Measurements from ENCODE around the gene TASL. TPM values are rescaled to one million over a fixed set of nuclear protein-coding genes. Genes with fewer than 3 reads are reported as not detected.

TASL gene
- total RNA-seq, 1 experiment from 2014 or later = not detected

- DNase-seq = no peak
- Histone ChIP-seq H2BK5ac (ENCODE audit: insufficient read length, low read length) (no peak overlapping the region), H4K91ac (ENCODE audit: insufficient read length, low read depth, low read length) (no peak overlapping the region), H3K4me2 (ENCODE audit: insufficient read depth, insufficient read length, low read length) (no peak overlapping the region), H3K18ac (ENCODE audit: insufficient read length, low read depth, low read length) (no peak overlapping the region), H3K79me2 (ENCODE audit: insufficient read depth, low read length) (0 out of 2 replicates have a peak, but pooled peaks cover 2% of the 10 kb centered on the region), H2BK120ac (ENCODE audit: low read depth, low read length, poor library complexity, severe bottlenecking) (no peak overlapping the region), H2BK15ac (ENCODE audit: low read depth, low read length) (no peak overlapping the region), H4K20me1 (ENCODE audit: control insufficient read depth, insufficient read depth, insufficient read length) (no peaks in the 10 kb centered on the region), H3K23ac (ENCODE audit: insufficient read length, low read depth, low read length) (no peak overlapping the region), H3K27me3 (ENCODE audit: insufficient read depth, low read length) (no peaks in the 10 kb centered on the region), H2AK5ac (ENCODE audit: insufficient read length, low read length) (no peak overlapping the region), H3K79me1 (ENCODE audit: insufficient read depth, low read depth, low read length, poor library complexity, severe bottlenecking) (no peaks in the 10 kb centered on the region), H4K5ac (ENCODE audit: insufficient read length, low read depth, low read length) (no peak overlapping the region), H4K8ac (replicated peaks; ENCODE audit: insufficient read length, low read depth, low read length) (no peak overlapping the region), H2BK12ac (ENCODE audit: insufficient read length, low read depth, low read length) (no peak overlapping the region), H2BK20ac (ENCODE audit: low read depth, low read length, poor library complexity, severe bottlenecking) (no peak overlapping the region), H3K4me1 (ENCODE audit: insufficient read depth, low read length) (no peaks in the 10 kb centered on the region), H3K9ac (ENCODE audit: extremely low read depth, insufficient read length, low read length) (no peak overlapping the region), H3K14ac (ENCODE audit: insufficient read depth, low read length) (no peak overlapping the region), H3K9me3 (ENCODE audit: control insufficient read depth, low read depth, low read length) (no peaks in the 10 kb centered on the region), H3K27ac (ENCODE audit: insufficient read length, low read depth, low read length) (no peak overlapping the region), H3K23me2 (ENCODE audit: insufficient read length, low read depth, low read length, poor library complexity, severe bottlenecking) (no peaks in the 10 kb centered on the region), H3K4ac (ENCODE audit: low read depth, low read length) (no peak overlapping the region), H3K56ac (ENCODE audit: insufficient read length, low read depth, low read length) (no peak overlapping the region), H3T11ph (ENCODE audit: low read length) (no peak overlapping the region), H2AFZ (ENCODE audit: low read length) (no peak overlapping the region)
- Mint-ChIP-seq H3K4me3 (no peak overlapping the region), H3K9me3 (peaks cover 0 to 37% of the 10 kb centered on the region in 2 experiments; a peak in 4 of 5 replicates), H3K27ac (no peak overlapping the region), H3K27me3 (ENCODE audit: low read depth) (no peaks in the 10 kb centered on the region), H3K4me1 (0 out of 4 replicates have a peak, but pooled peaks cover 0 to 4% of the 10 kb centered on the region in 2 experiments), H3K36me3 (ENCODE audit: insufficient read depth in 1 of 3, low read depth in 3 of 3) (peaks cover 0 to 3% (median 0%) of the 10 kb centered on the region in 3 experiments; a peak in 2 of 7 replicates)
- TF ChIP-seq CTCF (conservative IDR thresholded peaks at IDR 0.05) = no peak
- no CpG with 5 or more reads among the region's 6 CpGs for WGBS (ENCODE audit: extremely low coverage, insufficient read length, low lambda C conversion rate)
Observed at GRCh38 chrX:30582664-30583063, 5.1 kb upstream of the TASL start.
